NB4 (cell line): Measurements from ENCODE around the gene TTN.

Source experiments
- CTCF ChIP-seq: IDR thresholded peaks from one replicate; pipeline ENCODE4 v1.5.1; 2012; ENCODE audit warnings: low read depth, low read length
- POLR2A ChIP-seq: IDR thresholded peaks from 2 replicates; pipeline ENCODE4 v1.6.1; 2011; ENCODE audit warnings: mild to moderate bottlenecking; ENCODE audit not compliant: insufficient read length; ENCODE audit errors: extremely low read depth

DNA sequence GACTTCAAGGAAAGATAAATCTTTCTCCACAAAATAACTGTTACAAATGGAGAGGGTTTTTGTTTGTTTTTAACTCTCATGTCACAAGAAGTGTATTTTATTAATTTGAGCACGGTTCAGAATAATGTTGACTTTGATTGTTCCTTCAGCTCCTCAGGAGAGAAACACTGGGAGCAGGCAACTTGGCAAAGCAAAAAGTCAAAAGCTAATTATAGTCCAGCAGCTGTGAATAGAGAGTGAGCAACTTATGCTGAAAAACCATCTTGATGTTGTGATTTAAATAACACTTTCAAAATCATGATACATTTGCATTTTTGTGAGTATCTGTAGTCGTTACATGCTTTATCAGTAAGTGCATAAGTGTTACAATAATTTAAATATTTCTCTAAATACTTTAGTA is 37.5 kb upstream of the TTN start:
- TF ChIP-seq CTCF (no peak), POLR2A (no peak)
